Brain pericyte (primary cell): ENCODE measurements around the gene CLMP.
A peak's percentile ranks its signal among the peaks of the same experiment; 100 is the strongest.
"Not testable (repeated sequence)": the region's sequence is repeated elsewhere in the genome, so short reads cannot be mapped to it uniquely, and the experiment has no call there.

Source experiments
- DNase-seq: peaks from one replicate; pipeline ENCODE4 v3.0.0-alpha.2; 2012; ENCODE audit warnings: low read depth, low spot score

Gene CLMP

DNA sequence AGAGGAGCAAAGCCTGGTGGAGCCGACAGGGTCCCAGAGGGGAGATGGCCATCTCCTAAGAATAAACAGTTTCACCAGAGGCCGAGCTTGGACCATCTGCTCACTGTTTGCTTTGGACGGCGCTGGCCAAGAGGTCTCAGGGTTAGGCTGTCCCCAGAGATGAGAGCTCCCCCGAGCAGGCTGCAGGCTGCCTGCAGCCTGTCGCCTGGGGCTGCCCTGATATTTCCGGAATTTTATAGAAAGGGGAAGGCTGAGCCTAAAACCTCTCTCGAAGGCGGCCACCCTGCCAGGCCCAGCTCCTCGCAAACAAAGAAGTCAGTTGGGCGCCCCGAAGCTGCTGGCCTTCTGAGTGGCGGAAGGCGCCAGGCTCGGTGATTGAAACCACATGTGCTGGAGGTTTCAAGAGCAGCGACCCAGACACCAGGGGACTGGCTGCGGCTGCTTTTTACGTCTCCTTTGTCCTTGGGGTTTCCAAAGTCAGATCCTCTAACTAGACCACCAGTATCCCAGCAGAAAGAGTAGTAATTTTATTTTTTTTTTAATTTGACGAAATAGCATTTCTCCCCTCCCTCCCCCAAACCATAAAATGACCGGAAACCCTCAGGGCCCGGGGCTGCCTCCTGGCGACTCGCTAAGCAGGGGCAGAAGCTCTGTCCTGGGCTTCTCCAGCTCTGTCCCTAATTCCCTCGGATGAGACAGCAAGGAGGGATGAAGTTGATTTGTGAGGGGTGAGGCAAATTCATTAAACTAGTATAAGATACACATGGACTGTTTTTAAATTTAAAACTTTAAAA, 57.4 kb downstream of the CLMP start:
- DNase-seq: peak; percentile 81

- DNase-seq: no peak
Observed at GRCh38 chr11:123135863-123136446, 59.1 kb downstream of the CLMP start.

GRCh38 chr11:123132881-123133280, 62.2 kb downstream of the CLMP start:
- DNase-seq: no peak

DNA sequence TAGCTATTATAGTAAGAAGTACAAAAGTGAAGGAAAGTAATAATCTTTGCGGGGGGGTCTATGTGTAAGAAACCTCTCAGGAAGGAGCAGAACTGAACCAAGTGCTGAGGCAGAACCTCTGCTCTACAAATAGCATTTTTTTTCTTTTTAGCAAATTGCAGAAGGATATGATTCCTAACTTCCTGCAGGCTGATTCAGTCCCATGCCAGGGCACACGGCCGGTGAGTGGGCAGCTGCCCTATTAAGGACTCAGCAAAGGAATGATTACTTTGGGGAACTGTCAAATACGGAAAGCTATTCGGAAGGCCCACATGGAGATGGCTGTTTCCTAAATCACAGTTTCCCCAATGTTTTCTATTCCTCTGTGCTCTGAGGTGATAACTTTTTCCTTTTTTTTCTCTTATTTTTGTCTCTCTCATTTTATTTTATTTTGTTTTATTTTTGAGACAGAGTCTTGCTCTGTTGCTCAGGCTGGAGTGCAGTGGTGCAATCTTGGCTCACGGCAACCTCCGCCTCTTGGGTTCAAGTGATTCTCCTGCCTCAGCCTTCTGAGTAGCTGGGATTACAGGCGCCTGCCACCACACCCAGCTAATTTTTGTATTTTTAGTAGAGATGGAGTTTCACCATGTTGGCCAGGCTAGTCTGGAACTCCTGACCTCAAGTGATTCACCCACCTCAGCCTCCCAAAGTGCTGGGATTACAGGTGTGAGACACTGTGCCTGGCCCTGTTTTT, 62.8 kb downstream of the CLMP start:
- not testable (repeated sequence) for DNase-seq

- no peak for DNase-seq
Observed at GRCh38 chr11:123129920-123130319, 65.1 kb downstream of the CLMP start.

DNA sequence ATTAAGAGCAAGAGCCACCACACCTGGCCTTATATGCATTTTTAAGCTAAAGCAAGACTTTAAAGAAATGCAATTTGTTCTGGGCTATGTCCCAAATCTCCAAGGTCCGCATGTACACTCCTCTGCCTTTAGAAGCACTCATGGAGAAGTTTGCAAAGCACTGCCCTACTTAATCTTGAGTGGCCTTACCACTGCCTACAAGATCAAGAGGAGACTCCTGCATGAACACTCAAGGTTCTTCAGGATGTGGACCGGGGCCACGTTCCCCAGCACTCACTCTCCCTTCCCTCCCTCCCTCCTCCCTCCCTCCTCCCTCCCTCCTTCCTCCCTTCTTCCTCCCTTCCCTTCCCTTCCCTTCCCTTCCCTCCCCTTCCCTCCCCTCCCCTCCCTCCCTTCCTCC, 69.9 kb downstream of the CLMP start:
- DNase-seq: no peak

GRCh38 chr11:123122852-123123251, 72.2 kb downstream of the CLMP start:
- DNase-seq: no peak

GRCh38 chr11:123122341-123122740, 72.7 kb downstream of the CLMP start:
- no peak for DNase-seq

GRCh38 chr11:123116486-123116885, 78.6 kb downstream of the CLMP start:
- DNase-seq: no peak

DNA sequence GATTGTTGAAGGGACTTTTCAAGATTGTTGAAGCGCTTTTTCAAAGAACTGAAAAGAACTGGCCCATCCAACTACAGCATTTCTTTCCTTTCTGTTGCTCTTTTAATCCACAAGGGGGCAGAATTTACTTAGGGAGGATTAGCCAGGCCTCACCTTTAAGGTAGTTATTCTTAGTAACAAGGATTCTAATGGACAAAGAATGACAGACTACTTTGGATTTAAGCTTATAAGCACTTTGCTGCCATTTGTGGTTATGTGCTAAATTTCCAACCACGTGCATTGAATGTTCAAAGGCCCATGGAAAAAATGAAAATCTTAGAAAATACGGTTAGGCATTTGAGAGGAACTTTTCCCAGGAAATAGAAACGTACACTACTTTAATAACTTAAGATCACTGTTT, 83.6 kb downstream of the CLMP start:
- no peak for DNase-seq

- no peak for DNase-seq
Observed at GRCh38 chr11:123110397-123110796, 84.7 kb downstream of the CLMP start.

DNA sequence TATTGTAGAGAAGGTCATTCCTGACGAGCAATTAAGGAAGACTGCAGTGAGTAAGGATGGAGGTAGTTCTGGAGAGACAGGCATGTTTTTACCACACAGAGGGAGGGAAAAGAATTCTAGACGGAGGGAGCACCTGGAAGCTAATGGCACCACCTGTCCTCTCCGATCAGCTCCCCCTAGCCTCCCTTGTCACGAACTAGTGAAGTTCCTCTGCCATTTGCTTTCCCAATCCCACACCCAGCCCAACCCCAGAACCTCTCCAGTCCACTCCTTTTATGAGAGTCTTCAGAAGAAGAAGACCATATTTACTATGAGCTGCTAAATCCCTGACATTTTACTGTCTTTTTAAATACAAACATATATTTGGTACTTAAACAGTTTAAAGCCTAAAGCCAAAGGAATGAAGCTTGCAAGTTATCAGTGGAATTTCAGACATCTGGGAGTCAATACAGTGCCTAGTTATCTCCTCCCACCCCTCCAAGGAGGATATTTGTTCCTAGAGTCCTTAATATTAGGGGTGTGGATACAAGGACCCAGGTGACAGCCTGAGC, 87.0 kb downstream of the CLMP start:
- no peak for DNase-seq

- DNase-seq: no peak
Observed at GRCh38 chr11:123104697-123105096, 90.4 kb downstream of the CLMP start.

- DNase-seq: peak; percentile 30
Observed at GRCh38 chr11:123103326-123103980, 91.6 kb downstream of the CLMP start.

DNA sequence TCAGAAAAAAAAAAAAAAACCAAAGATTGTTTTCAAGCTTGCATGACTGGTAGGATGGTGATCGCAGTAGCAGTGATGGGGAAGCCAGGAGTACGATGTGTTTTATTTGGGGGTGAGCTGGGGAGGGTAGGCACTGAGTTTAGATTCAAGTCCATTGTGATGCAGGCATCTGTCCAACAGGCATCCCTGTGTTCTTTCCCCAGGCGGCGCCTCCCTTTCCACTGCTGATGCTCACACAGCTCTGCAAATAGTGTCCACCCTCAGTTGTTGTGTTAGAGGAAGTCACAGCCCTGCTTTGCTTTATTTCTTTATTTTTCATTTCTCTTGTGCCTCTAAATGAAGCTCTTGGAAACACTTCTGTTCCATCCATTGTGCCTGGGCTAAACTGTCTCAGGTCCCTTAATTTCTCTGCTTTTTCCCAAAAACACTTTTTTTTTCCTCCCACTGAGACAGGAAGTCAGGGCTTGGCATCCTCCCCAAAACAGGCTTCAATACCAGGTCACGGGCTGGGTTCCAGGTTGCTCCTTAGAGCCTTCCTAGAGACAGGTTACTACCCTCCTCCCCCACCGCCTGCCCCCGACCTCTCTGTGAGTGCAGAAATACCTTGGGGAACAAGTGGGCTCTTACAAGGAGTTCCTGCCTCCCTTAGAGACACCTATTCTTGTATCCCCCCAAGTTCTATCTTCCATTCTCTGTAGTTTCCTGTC, 94.5 kb downstream of the CLMP start:
- no peak for DNase-seq

- no peak for DNase-seq
Observed at GRCh38 chr11:123098990-123099389, 96.1 kb downstream of the CLMP start.

- DNase-seq: no peak
Observed at GRCh38 chr11:123093739-123094138, 101.3 kb downstream of the CLMP start.

- no peak for DNase-seq
Observed at GRCh38 chr11:123091506-123091905, 103.5 kb downstream of the CLMP start.

DNA sequence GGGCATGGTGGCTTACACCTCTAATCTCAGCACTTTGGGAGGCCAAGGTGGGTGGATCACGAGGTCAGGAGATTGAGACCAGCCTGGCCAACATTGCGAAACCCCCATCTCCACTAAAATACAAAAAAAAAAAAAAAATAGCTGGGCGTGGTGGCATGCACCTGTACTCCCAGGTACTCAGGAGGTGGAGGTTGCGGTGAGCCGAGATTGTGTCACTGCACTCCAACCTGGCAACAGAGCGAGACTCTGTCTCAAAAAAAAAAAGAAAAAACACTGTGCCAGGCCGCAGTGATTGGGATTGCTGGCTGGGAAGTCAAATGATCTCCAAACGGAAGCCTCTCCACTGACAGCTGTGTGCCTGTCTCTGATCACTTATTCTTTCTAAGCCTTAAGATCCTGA, 104.9 kb downstream of the CLMP start:
- not testable (repeated sequence) for DNase-seq

DNA sequence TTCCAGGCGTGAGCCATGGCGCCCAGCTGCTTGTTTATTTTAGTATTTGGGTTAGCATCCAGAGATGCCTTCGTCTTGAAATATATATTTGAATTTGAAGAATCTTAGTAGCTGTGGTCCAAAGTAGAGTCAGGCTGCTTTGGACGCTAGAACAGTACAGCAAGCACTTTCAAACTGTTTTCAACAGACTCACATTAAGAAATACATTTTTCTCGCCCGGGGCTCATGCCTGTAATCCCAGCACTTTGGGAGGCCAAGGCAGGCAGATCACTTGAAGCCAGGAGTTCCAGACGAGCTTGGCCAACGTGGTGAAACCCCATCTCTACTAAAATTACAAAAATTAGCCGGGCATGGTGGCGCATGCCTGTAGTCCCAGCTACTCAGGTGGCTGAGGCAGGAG, 106.2 kb downstream of the CLMP start:
- DNase-seq: not testable (repeated sequence)

DNA sequence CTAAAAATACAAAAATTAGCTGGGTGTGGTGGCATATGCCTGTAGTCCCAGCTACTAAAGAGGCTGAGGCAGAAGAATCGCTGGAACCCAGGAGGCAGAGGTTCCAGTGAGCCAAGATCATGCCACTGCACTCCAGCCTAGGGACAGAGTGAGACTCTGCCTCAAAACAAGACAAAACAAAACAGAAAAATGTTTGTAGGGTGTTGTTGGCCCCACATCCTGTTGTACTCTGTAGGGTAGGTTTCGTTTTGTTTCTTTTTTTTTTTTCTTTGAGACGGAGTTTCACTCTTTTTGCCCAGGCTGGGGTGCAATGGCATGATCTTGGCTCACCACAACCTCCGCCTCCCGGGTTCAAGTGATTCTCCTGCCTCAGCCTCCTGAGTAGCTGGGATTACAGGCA, 107.4 kb downstream of the CLMP start:
- not testable (repeated sequence) for DNase-seq
